GM19193 (cell line): ENCODE data around the gene LRRC73.

Experiments used
- POLR2A ChIP-seq: IDR thresholded peaks from 4 replicates; pipeline ENCODE4 v1.6.1; 2011; ENCODE audit not compliant: insufficient read depth, insufficient read length; ENCODE audit errors: extremely low read depth

The LRRC73 gene

GRCh38 chr6:43509984-43510826, at the start of gene LRRC73:
Gene LRRC73, minus strand, starts transcription at chr6:43510346. Its CDS starts 561 bp downstream, at chr6:43509785.
- no peak for TF ChIP-seq POLR2A

GRCh38 chr6:43559328-43559727, 49.2 kb upstream of the LRRC73 start:
- TF ChIP-seq POLR2A = no peak

- no peak for TF ChIP-seq POLR2A
Observed at GRCh38 chr6:43547222-43547621, 37.1 kb upstream of the LRRC73 start.

GRCh38 chr6:43544461-43544860, 34.3 kb upstream of the LRRC73 start:
- TF ChIP-seq POLR2A = no peak

- TF ChIP-seq POLR2A = no peak
Observed at GRCh38 chr6:43541774-43542471, 31.8 kb upstream of the LRRC73 start.

- no peak for TF ChIP-seq POLR2A
Observed at GRCh38 chr6:43540507-43540906, 30.4 kb upstream of the LRRC73 start.

- TF ChIP-seq POLR2A = no peak
Observed at GRCh38 chr6:43532201-43532600, 22.1 kb upstream of the LRRC73 start.

GRCh38 chr6:43524483-43524961, 14.4 kb upstream of the LRRC73 start:
- peak; percentile 19 for TF ChIP-seq POLR2A

GRCh38 chr6:43523284-43523683, 13.1 kb upstream of the LRRC73 start:
- no peak for TF ChIP-seq POLR2A

- no peak for TF ChIP-seq POLR2A
Observed at GRCh38 chr6:43522547-43523261, 12.6 kb upstream of the LRRC73 start.

GRCh38 chr6:43521836-43522235, 11.7 kb upstream of the LRRC73 start:
- no peak for TF ChIP-seq POLR2A

GRCh38 chr6:43520097-43520496, 10.0 kb upstream of the LRRC73 start:
- no peak for TF ChIP-seq POLR2A

- TF ChIP-seq POLR2A = no peak
Observed at GRCh38 chr6:43517505-43518357, 7.6 kb upstream of the LRRC73 start.
